Measurements from ENCODE around the gene ZNF385B. TPM values are rescaled to one million over a fixed set of nuclear protein-coding genes. Genes with fewer than 3 reads are reported as not detected.

ZNF385B gene
- total and polyA plus RNA-seq, 9 of the 15 experiments (the other 6 are each of a cell fraction or from before 2014, with no cell fraction given): 0.50 TPM; not detected in 8

DNA sequence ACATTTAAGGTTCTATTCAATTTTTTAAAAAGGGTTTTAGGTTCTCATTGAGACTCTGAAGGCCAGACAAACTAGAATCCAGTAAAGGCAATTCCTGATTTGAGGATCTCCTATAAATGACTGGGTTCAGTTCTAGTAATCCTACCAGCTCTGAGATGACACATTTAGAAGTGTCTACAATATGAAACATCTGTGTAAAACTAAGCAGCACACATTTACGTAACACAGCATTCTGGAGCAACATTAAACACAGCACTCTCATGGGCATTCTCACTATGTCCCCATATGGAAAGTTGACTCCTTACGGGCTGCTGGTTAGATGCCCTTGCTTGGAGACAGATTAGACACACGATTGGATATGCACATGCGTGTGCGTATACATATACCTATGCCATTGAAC is 114.4 kb downstream of the ZNF385B start:
- no peak overlapping the region for H2AFZ ChIP-seq (ENCODE audit: low read depth, low read length)
- no TSS peak for BruUV-seq (replicated peaks)
- intact Hi-C loops (cut with micrococcal nuclease): loop anchor here (5.0 to 10.0 kb wide), 2 partner anchors 150 to 832 kb away; no protein-coding TSS in a partner anchor
- H3K36me3 ChIP-seq (ENCODE audit: control insufficient read depth, insufficient read depth, low read length): no peaks in the 10 kb centered on the region
- no peaks in the 10 kb centered on the region for H3K9me1 ChIP-seq (ENCODE audit: control insufficient read depth, insufficient read depth, low read length)
- no peaks in the 10 kb centered on the region for H3K4me1 ChIP-seq (replicated peaks in 1 of 2; ENCODE audit: control insufficient read depth in 2 of 2, insufficient read depth in 2 of 2, low read length in 2 of 2)
- no peak for FAIRE-seq
- no peak for ATAC-seq
- H3K4me2 ChIP-seq (ENCODE audit: insufficient read depth, low read length): no peak overlapping the region
- WGBS (ENCODE audit: insufficient coverage, low coverage, missing lambda C conversion rate): 1% methylated on average over 5 of the region's 5 CpGs
- H3K27me3 ChIP-seq (ENCODE audit: control insufficient read depth in 2 of 2, insufficient read depth in 2 of 2, low read length in 2 of 2): 0 out of 5 replicates have a peak, but pooled peaks cover 0 to 2% of the 10 kb centered on the region in 2 experiments
- H3K9ac ChIP-seq (ENCODE audit: insufficient read depth in 1 of 2, low read depth in 2 of 2, low read length in 2 of 2): no peak overlapping the region
- ChIA-PET POLR2A (no interaction called here), CTCF (ENCODE audit: low intra/inter-chr PET ratio) (no interaction called here)
- no peaks in the 10 kb centered on the region for H4K20me1 ChIP-seq (replicated peaks; ENCODE audit: control insufficient read depth, insufficient read depth, low read length)
- in situ Hi-C loops (cut with MboI): no loop called here
- H3K4me3 ChIP-seq: no peak overlapping the region
- no peak for DNase-seq (ENCODE audit: extremely low read depth in 1 of 4, low spot score in 3 of 4)
- H3K79me2 ChIP-seq (ENCODE audit: control insufficient read depth, insufficient read depth, low read length): no peaks in the 10 kb centered on the region
- no peaks in the 10 kb centered on the region for H3K9me3 ChIP-seq (replicated peaks; ENCODE audit: control insufficient read depth, insufficient read depth, low read depth, low read length)
- no peak overlapping the region for H3K27ac ChIP-seq (ENCODE audit: extremely low read depth, low read depth, low read length)
- TF ChIP-seq, protein P1, sequence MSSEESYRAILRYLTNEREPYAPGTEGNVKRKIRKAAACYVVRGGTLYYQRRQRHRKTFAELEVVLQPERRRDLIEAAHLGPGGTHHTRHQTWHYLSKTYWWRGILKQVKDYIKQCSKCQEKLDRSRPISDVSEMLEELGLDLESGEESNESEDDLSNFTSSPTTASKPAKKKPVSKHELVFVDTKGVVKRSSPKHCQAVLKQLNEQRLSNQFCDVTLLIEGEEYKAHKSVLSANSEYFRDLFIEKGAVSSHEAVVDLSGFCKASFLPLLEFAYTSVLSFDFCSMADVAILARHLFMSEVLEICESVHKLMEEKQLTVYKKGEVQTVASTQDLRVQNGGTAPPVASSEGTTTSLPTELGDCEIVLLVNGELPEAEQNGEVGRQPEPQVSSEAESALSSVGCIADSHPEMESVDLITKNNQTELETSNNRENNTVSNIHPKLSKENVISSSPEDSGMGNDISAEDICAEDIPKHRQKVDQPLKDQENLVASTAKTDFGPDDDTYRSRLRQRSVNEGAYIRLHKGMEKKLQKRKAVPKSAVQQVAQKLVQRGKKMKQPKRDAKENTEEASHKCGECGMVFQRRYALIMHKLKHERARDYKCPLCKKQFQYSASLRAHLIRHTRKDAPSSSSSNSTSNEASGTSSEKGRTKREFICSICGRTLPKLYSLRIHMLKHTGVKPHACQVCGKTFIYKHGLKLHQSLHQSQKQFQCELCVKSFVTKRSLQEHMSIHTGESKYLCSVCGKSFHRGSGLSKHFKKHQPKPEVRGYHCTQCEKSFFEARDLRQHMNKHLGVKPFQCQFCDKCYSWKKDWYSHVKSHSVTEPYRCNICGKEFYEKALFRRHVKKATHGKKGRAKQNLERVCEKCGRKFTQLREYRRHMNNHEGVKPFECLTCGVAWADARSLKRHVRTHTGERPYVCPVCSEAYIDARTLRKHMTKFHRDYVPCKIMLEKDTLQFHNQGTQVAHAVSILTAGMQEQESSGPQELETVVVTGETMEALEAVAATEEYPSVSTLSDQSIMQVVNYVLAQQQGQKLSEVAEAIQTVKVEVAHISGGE (CRISPR knock-in tag; IDR thresholded peaks at IDR 0.05): no peak
- TF ChIP-seq ELF1 (tag; IDR thresholded peaks at IDR 0.05) (no peak), MEIS2 (IDR thresholded peaks at IDR 0.05; ENCODE audit: partially characterized antibody) (no peak), ZFP36 (IDR thresholded peaks at IDR 0.05; ENCODE audit: low read depth, low read length, partially characterized antibody) (no peak), ZFP30 (CRISPR knock-in tag; IDR thresholded peaks at IDR 0.05; ENCODE audit: borderline replicate concordance) (no peak), ZEB2 (IDR thresholded peaks at IDR 0.05) (no peak), RFX7 (CRISPR knock-in tag; IDR thresholded peaks at IDR 0.05) (no peak), ZNF12 (CRISPR knock-in tag; IDR thresholded peaks at IDR 0.05) (no peak), SMARCE1 (IDR thresholded peaks at IDR 0.05) (no peak), KDM4B (IDR thresholded peaks at IDR 0.05; ENCODE audit: borderline replicate concordance in 2 of 2, low read depth in 1 of 2) (no peak)
- TF ChIP-seq, protein P2, sequence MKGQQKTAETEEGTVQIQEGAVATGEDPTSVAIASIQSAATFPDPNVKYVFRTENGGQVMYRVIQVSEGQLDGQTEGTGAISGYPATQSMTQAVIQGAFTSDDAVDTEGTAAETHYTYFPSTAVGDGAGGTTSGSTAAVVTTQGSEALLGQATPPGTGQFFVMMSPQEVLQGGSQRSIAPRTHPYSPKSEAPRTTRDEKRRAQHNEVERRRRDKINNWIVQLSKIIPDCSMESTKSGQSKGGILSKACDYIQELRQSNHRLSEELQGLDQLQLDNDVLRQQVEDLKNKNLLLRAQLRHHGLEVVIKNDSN (CRISPR knock-in tag; IDR thresholded peaks at IDR 0.05): no peak
- TF ChIP-seq, protein P3, sequence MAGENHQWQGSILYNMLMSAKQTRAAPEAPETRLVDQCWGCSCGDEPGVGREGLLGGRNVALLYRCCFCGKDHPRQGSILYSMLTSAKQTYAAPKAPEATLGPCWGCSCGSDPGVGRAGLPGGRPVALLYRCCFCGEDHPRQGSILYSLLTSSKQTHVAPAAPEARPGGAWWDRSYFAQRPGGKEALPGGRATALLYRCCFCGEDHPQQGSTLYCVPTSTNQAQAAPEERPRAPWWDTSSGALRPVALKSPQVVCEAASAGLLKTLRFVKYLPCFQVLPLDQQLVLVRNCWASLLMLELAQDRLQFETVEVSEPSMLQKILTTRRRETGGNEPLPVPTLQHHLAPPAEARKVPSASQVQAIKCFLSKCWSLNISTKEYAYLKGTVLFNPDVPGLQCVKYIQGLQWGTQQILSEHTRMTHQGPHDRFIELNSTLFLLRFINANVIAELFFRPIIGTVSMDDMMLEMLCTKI (IDR thresholded peaks at IDR 0.05; ENCODE audit: partially characterized antibody): no peak
- TF ChIP-seq, protein P4, sequence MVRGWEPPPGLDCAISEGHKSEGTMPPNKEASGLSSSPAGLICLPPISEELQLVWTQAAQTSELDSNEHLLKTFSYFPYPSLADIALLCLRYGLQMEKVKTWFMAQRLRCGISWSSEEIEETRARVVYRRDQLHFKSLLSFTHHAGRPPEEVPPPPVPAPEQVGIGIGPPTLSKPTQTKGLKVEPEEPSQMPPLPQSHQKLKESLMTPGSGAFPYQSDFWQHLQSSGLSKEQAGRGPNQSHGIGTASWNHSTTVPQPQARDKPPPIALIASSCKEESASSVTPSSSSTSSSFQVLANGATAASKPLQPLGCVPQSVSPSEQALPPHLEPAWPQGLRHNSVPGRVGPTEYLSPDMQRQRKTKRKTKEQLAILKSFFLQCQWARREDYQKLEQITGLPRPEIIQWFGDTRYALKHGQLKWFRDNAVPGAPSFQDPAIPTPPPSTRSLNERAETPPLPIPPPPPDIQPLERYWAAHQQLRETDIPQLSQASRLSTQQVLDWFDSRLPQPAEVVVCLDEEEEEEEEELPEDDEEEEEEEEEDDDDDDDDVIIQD (CRISPR knock-in tag; IDR thresholded peaks at IDR 0.05): no peak
- TF ChIP-seq, protein P5, sequence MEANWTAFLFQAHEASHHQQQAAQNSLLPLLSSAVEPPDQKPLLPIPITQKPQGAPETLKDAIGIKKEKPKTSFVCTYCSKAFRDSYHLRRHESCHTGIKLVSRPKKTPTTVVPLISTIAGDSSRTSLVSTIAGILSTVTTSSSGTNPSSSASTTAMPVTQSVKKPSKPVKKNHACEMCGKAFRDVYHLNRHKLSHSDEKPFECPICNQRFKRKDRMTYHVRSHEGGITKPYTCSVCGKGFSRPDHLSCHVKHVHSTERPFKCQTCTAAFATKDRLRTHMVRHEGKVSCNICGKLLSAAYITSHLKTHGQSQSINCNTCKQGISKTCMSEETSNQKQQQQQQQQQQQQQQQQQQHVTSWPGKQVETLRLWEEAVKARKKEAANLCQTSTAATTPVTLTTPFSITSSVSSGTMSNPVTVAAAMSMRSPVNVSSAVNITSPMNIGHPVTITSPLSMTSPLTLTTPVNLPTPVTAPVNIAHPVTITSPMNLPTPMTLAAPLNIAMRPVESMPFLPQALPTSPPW (CRISPR knock-in tag; IDR thresholded peaks at IDR 0.05): no peak
